Measurements from ENCODE around the gene SHISA5.
A peak's percentile ranks its signal among the peaks of the same experiment; 100 is the strongest.
"Not testable (repeated sequence)": the region's sequence is repeated elsewhere in the genome, so short reads cannot be mapped to it uniquely, and the experiment has no call there.

Gene SHISA5

DNA sequence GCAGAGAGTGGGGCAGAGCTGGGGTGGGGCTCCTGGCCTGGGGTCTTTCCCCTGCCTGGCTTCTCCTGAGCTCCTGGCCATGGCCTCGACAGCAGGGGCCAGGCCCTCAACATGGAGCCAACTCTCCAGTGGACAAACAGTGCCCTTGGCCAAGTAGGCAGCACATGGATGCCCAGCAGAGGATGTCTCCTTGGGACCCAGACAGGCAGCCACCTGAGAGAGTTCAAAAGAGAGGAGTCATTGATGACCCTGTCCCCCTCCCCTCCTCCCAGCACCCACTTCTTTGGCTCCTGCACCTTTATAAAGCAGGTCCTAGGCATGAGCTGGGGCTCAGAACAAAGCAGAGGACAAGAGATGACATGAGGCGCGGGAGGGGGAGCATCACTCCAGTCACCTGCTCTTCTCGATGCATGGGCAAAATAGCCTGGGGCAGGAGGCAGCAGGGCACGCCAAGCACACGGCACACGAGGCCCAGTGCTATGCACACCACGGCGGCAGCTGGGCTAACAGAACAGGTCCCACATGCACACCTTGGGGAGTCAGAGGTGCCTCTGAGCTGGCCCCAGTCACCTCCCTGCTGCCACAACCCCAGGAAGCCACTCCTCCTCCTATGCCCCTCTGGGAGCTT lies 27.4 kb downstream of the SHISA5 start:
- no peak for DNase-seq

DNA sequence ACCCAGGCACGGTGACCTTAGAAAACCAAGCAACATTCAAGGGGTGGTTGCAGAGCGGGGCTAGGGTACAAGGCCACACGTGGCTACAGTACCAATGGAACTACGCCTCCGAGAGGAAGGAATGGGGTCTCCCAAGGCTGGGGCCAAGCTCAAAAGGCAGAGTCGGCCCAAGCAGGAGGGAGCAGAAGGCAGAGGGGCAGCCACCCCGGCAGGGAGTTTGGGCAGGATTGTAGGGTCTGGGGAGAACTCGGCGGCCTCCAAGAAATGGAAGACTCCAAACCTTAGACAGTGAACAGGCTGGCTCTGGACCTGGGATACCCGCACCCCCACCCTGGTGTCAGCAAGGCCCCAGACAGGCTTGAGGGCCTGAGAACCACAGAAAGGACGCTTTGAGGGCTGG lies 28.8 kb downstream of the SHISA5 start:
- no peak for DNase-seq

DNA sequence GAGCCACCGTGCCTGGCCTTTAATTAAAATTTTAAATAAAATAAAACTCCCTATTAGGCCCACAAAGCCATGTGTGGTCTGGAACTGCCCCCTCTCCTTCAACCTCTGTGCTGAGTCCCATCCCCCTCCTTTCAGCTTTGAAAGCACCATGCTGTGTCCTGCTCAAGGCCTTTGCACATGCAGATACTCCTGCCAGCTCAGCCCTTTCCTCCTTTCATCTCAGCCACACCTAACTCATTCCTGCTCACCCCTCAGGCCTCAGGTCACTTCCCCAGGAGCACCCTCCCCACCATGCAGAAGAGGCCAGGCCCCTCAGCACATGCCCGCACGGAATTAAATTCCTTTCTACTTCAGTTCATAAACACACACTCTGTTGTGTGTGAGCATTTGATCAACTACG lies 29.4 kb downstream of the SHISA5 start:
- no peak for DNase-seq

DNA sequence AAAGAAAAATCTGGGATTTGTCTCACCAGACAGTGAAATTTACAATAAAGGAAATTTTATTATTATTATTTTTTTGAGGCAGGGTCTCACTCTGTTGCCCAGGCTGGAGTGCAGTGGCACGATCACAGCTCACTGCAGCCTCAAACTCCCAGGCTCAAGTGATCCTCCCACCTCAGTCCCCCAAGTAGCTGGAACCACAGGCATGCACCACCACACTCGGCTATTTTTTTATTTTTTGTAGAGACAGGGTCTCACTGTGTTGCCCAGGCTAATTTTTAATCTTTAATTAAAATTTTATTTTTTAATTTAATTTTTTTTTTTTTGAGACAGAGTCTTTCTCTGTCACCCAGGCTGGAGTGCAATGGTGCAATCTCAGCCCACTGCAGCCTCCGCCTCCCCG lies 29.9 kb downstream of the SHISA5 start:
- not testable (repeated sequence) for DNase-seq

DNA sequence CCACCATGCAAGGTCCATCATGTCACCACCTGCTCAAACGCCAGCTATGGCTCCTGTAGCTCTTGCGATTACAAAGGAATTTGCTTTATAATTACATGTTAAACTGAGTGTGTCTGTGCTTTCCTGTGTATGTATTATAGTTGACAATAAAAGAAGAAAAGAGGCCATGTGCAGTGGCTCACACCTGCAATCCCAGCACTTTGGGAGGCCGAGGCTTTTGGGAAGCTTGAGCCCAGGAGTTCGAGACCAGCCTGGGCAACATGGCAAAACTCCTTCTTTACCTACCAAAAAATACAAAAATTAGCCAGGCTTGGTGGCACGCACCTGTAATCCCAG lies 30.4 kb downstream of the SHISA5 start:
- DNase-seq = no peak

DNA sequence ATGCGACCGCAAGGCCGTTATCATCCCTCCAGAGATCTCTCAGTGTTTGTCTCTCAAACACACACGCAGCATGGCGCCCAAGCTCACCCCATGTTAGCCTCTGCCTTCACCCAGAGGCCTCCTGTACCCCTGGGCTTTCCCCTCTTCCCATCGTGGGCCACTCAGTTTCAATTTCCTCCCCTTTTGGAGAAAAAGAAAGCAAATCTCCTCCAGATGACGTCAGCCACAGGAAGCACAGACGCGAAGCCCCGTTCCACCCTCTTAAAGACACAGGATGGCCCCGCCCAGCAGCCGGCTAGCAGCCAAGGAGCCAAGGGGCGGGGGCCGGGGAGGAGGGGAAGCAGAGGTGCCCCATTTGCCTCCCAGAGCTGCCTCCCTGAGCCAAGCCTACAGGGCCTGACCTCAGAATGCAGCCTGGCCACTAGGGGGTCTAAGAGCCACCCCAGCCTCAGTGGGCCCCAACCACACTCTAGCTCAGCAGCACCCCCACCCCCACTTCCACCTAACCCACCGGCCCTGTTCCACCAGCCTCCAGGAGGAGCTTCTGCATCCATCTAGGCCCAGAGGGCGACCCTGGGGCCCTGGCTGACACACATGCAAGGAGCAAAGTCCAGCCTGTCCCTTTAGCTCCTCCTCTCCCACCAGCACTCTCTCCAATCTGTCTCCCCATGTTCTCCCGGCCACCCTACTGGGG lies 30.9 kb downstream of the SHISA5 start:
- DNase-seq = peak; percentile 83 to 98

DNA sequence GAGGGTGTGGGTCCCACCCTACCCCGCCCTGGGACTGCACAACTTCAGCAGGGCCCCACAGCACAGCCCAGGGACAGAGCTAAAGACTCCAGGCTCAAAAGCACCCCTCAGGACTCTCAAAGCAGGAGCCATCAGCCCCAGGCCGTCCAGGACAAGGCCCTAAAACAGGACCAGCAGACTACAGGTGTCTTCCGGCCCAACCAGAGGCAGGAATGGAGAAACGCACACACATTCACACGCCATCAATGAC lies 31.4 kb downstream of the SHISA5 start:
- DNase-seq = no peak

DNA sequence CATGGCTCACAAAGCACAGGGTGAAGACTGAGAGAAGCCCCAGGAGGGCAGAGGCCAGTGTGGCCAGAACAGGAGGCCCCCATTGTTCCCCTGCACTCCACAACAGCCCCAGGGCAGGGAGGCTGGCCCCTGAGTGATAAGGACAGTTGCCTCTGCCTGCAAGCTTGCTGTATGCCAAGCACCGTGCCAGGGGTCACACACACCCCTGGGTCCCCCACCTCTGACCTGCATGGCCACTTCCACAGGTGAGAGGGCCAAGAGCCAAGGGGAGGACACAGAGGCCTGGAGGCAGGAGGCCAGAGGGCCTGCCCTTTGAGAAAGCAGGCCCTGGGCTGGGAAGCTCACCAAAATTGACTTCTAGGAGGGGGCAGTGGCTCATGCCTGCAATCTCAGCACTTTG lies 33.7 kb downstream of the SHISA5 start:
- DNase-seq = no peak

DNA sequence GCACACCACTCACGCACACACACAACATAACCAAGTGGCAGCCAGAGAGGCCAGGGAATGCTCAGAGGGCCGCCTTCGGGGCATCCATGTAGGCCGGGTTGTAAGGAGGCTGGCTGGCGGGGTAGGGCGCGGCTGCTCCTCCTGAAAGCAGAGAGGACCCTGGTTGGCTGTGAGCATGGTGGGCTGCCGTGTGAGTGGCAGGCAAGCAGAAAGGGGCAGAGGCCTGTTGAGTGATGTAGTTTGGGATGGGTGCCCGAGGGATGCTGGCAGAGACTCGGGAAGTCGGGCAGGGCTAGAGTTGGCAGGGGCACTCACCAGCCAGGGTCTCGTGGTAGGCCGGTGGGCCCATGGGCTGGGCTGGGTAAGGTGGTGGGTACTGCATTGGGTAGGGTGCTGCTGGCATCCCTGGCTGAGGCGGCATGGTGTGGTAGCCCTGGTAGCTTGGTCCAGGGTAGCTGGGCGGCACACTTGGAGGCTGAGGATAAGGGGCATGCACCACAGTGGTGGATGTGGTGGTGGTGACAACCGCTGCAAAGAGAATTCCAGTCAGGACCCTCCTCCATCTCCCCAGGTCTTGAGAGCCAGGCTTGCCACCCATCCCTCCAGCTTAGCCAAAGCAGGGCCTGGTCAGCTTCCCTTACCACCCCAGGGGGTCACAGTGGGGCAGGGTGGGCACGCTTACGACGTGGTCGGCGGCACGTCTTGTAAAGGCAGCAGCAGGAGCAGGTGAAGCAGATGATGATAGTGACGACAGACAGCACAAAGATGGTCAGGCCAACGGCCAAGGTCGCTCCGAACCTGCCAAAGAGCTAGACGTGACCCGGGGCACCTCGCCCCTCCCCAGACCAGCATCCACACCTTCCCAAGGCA lies 34.7 kb downstream of the SHISA5 start:
- no peak for DNase-seq

DNA sequence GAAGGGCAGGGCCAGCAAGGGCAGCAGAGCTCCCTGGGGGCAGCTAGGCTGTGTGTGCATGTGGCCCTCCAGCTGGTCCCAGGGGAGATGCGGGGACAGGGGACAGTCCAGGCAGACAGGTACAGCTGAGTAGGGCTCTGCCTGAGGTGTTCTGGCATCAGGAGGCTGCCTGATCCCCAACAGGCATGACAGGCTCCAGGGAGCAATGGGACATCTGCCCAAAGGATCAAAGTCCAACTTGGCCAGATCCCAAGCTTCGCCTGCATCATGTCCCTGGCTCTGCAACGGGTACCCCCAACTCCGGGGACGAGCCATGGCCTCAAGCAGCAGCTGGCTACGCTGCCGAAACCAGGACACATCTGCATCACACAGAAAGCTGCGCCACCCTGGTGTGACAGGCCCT lies 35.6 kb downstream of the SHISA5 start:
- DNase-seq = no peak

DNA sequence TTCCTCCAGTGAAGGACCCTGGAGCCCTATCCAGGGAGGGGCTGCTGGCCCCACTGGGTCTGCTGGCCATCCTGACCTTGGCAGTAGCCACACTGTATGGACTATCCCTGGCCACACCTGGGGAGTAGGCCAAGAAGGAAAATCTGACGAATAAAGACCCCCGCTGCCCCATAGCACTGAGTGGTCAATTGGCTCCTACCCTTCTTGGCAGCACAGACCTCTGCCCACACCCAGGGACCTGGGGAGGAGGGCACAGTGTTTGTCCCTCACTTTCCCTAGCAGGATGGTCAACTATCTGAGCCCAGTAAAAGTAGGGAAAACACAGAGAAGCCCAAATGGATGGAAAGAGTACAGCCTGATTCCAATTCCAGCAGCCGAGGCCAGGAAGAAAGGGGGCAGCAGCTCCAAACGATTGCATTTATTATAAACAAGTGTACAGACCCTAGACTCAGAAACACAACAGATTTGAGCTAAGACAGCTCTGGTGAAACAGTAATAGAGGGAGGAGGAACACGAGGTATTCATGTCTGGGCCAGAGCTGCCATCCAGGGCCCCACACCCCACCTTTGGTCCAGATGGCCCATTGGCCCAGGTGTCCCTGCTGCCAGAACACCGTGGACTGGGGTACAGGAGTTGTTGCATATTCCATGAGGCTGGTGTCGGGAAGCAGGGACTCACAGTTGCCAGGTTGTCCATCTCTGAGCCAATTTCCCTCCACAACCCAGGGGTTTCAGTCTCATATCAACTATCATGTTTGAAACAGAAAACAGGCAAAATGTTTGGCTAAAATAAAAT lies 36.3 kb downstream of the SHISA5 start:
- no peak for DNase-seq

DNA sequence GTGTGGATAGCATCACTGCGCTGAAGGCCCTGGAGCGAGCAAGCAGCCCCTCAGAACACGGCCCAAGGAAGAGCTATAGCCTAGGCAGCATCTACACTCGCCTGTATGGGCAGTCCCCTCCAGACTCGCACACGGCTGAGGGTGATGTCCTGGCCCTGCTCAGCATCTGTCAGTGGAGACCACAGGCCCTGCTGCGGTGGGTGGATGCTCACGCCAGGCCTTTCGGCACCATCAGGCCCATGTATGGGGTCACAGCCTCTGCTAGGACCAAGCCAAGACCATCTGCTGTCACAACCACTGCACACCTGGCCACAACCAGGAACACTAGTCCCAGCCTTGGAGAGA lies 36.9 kb downstream of the SHISA5 start:
- DNase-seq = no peak

DNA sequence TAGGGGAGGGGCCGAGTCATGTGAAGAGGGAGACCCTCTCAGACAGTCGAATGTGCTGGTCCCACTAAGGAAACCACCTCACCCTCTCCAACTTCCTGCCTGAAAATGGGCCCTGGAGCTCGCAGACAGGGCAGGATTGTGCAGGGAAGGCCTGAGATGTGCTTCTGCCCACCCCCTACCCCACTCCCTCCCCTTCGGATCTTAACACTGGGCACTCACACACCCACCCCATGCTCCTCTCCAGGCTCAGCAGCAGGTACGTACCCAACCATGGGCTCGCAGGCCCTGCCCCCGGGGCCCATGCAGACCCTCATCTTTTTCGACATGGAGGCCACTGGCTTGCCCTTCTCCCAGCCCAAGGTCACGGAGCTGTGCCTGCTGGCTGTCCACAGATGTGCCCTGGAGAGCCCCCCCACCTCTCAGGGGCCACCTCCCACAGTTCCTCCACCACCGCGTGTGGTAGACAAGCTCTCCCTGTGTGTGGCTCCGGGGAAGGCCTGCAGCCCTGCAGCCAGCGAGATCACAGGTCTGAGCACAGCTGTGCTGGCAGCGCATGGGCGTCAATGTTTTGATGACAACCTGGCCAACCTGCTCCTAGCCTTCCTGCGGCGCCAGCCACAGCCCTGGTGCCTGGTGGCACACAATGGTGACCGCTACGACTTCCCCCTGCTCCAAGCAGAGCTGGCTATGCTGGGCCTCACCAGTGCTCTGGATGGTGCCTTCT lies 37.4 kb downstream of the SHISA5 start:
- DNase-seq = no peak

DNA sequence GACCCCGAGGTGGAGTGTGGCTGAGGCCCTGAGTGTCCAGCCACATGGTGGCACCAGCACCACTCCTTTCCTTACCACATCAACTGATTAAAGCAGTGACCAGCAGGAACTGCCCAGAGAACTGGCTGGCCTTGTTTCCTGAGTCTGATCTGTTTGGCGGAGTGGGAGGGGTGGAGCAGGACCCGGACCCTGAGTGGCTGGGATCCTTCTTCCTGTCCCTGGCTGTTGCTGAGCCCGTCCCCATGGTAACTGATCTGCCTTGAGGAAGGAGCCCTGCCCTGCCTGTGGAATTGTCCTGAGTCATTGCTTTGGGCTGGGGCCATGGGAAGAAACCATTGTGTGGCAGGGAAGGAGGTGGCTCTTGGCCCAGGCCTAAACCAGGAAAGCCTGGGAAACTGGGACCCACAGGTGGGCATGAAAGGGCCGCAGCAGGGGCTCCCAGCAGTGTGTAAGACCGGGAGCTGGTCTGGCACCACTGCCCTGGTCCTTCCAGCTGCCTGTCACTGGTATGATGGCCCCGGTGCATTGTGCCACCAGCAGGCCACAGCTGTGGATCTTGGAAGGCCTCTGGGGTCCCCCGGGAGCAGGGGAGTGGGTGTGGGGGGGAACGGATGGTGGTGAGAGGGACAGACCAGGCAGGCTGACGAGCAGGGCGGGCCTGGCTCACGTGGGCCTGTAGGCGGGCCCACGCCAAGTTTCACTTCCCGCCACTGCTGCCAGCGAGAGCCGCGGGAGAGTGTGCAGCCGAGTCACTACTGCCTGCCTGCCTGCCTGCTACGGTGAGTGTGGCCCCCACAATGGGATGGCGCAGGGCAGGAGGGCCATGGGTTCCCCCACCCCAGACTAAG lies 38.2 kb downstream of the SHISA5 start:
- DNase-seq = peak; percentile 76 to 89

DNA sequence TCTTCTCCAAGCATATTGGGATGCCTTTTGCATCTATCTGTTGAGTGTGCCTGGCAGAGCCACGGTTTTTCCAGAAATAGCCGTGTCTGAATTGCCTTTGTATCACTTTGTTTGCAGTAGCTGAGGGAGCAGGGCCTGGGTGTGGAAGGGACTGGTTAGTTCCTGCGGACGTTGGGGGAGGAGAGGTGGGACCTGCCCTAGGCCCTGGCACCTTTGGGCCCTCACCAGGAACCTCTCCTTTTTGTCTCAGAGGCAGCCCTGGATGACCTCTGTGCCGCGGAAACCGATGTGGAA lies 38.8 kb downstream of the SHISA5 start:
- DNase-seq = no peak

DNA sequence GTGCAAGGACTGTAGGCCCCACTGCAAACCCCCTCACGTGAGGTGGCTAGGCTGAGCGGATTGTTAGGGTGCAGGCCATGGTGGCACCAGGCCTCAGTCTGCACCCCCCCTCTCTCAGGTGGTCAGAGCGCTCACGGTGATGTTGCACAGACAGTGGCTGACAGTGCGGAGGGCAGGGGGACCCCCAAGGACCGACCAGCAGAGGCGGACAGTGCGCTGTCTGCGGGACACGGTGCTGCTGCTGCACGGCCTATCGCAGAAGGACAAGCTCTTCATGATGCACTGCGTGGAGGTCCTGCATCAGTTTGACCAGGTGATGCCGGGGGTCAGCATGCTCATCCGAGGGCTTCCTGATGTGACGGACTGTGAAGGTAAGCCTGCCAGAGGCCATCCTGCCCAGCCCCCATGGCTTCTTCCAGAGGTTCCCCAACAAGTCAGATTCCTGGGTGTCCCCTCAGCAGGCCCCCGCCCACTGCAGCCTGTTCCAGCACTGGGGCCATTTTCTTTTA lies 39.2 kb downstream of the SHISA5 start:
- DNase-seq = no peak

DNA sequence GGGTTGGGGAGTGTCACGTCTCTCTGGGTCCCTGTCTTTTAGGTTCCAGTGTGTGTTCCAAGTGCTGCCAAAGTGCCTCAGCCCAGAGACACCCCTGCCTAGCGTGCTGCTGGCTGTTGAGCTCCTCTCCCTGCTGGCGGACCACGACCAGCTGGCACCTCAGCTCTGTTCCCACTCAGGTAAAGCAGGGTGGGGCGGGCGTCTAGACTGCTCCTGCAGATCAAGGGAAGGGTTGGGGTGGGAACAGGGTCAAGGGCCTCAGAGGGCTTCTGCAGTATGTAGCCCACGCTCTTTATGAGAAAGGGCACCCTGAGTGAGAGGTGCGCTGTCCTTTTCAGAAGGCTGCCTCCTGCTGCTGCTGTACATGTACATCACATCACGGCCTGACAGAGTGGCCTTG lies 40.3 kb downstream of the SHISA5 start:
- no peak for DNase-seq

DNA sequence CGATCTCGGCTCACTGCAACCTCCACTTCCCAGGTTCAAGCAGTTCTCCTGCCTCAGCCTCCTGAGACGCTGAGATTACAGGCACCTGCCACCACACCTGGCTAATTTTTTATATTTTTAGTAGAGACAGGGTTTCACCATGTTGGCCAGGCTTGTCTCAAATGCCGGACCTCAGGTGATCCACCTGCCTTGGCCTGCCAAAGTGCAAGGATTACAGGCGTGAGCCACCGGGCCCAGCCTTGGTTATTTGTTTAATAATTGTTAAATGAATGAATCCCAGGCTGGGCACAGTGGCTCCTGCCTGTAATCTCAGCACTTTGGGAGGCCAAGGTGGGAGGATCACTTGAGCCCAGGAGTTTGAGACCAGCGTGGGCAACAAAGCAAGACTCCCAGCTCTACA lies 42.2 kb downstream of the SHISA5 start:
- not testable (repeated sequence) for DNase-seq

DNA sequence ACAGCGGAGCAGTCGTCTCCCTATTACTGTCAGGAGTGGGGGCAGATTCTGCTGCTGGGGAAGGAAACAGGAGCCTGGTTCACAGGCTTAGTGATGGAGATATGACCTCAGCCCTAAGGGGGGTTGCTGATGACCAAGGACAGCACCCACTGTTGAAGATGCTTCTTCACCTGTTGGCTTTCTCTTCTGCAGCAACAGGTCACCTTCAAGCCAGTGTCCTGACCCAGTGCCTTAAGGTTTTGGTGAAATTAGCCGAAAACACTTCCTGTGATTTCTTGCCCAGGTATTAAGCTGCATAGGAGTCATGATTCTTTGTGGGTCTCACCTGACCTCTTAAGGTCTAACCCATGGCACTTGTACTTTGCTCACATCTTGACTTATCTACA lies 43.5 kb downstream of the SHISA5 start:
- no peak for DNase-seq

DNA sequence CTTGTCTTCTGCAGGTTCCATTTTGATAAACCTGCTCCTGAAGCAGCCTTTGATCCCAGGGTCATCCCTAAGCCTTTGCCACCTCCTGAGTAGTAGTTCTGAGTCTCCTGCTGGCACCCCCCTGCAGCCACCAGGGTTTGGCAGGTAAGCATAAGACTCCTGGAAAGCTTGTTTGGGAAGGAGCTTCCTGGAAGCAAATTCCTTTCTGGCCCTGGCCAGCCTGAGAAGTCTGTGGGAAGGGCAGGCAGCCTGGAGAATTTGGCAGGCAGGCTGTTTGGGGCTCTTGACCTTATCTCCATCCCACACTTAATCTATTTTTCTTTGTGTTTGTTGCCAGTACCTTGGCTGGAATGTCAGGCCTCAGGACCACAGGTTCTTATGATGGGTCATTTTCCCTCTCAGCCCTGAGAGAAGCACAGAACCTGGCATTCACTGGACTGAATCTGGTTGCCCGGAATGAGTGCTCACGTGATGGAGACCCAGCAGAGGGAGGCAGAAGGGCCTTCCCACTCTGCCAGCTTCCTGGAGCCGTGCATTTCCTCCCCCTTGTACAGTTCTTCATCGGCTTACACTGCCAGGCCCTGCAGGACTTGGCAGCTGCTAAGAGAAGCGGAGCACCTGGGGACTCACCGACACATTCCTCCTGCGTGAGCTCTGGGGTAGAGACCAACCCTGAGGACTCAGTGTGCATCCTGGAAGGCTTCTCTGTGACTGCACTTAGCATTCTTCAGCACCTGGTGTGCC lies 44.0 kb downstream of the SHISA5 start:
- no peak for DNase-seq

DNA sequence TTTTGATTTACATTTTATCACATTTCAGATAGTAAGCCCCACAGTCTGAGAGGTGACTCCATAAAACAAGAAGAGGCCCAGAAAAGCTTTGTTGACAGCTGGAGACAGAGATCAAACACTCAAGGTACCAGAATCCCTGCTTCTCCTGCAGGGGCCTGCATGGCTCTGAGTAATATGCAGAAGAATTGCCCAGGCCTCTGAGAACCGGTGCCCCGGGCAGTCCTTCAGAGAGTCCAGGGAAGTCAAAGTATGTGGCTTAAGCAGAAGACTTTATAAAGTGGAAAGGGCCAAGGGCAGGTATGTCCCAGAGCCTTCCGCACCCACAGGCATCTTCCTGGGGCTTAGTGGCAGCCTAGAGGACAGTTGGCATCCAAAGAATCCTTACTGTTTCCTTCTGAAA lies 44.6 kb downstream of the SHISA5 start:
- no peak for DNase-seq

Measured in bone marrow (tissue), 2 donors.